K562 (cell line): ENCODE measurements around the gene TOM1L2. TPM values are rescaled to one million over a fixed set of nuclear protein-coding genes. Genes with fewer than 3 reads are reported as not detected.

Experiments
- C11orf30 ChIP-seq: fragments of 450-650 bp; IDR thresholded peaks from 2 replicates; pipeline ENCODE4 v1.6.1; 2016; ENCODE audit warnings: low read depth, mild to moderate bottlenecking
- CEBPB ChIP-seq: fragments of 450-650 bp; IDR thresholded peaks from 2 replicates; pipeline ENCODE4 v1.6.1; 2016; ENCODE audit warnings: missing genetic modification characterization, missing compliant biosample characterization
- E2F6 ChIP-seq, 2 experiments: IDR thresholded peaks; 2 replicates each; pipeline ENCODE4 v1.6.1; 2011; ENCODE audit warnings: borderline replicate concordance in 1 of 2, control low read depth in 1 of 2, low read depth in 1 of 2, low read length in 1 of 2, mild to moderate bottlenecking in 1 of 2, mixed read lengths in 1 of 2, moderate library complexity in 1 of 2; ENCODE audit not compliant: insufficient read depth in 1 of 2, insufficient read length in 1 of 2, poor library complexity in 1 of 2, severe bottlenecking in 1 of 2; ENCODE audit errors: extremely low read depth in 1 of 2
- ELF4 ChIP-seq: fragments of 450-650 bp; formaldehyde crosslinking; IDR thresholded peaks from 2 replicates; pipeline ENCODE4 v1.4.0; 2022; ENCODE audit warnings: missing genetic modification characterization
- ETV5 ChIP-seq: sonication (generic); formaldehyde crosslinking; IDR thresholded peaks from 2 replicates; pipeline ENCODE4 v1.4.0; 2020; ENCODE audit warnings: low read depth, mild to moderate bottlenecking, missing genetic modification reagents
- HMG20B ChIP-seq: fragments of 250-450 bp; sonication (Bioruptor Pico); IDR thresholded peaks from 2 replicates; pipeline ENCODE4 v1.5.0; 2021; ENCODE audit warnings: mild to moderate bottlenecking
- IRF1 ChIP-seq: sonication (generic); formaldehyde crosslinking; IDR thresholded peaks from 2 replicates; pipeline ENCODE4 v1.8.0; 2022; ENCODE audit warnings: missing genetic modification reagents, mild to moderate bottlenecking, borderline replicate concordance
- L3MBTL2 ChIP-seq: fragments of 450-650 bp; IDR thresholded peaks from 2 replicates; pipeline ENCODE4 v1.6.1; 2016; ENCODE audit warnings: mild to moderate bottlenecking, moderate library complexity
- NCOA2 ChIP-seq, 2 experiments: fragments of 450-650 bp; IDR thresholded peaks; 2 replicates each; pipeline ENCODE4 v1.6.1; 2018; ENCODE audit warnings: mild to moderate bottlenecking in 2 of 2, moderate library complexity in 1 of 2; ENCODE audit not compliant: partially characterized antibody in 2 of 2
- NFRKB ChIP-seq: fragments of 450-650 bp; IDR thresholded peaks from 2 replicates; pipeline ENCODE4 v1.6.1; 2016; ENCODE audit warnings: low read depth
- SRSF7 ChIP-seq: fragments of 200-400 bp; formaldehyde crosslinking; optimal IDR thresholded peaks from 2 replicates; pipeline ENCODE3; 2017; ENCODE audit warnings: mild to moderate bottlenecking, low read depth, low read length
- TFE3 ChIP-seq: fragments of 450-650 bp; formaldehyde crosslinking; IDR thresholded peaks from 2 replicates; pipeline ENCODE4 v1.4.0; 2020; ENCODE audit warnings: mild to moderate bottlenecking, mixed read lengths
- TRIM25 ChIP-seq: fragments of 450-650 bp; IDR thresholded peaks from 2 replicates; pipeline ENCODE4 v1.7.0; 2016; ENCODE audit warnings: borderline replicate concordance
- ZKSCAN1 ChIP-seq: fragments of 150-350 bp; IDR thresholded peaks from 2 replicates; pipeline ENCODE4 v1.6.1; 2016; ENCODE audit warnings: low read depth, low read length
- ZNF224 ChIP-seq: sonication (generic); formaldehyde crosslinking; IDR thresholded peaks from 2 replicates; pipeline ENCODE4 v1.8.0; 2022; ENCODE audit warnings: mild to moderate bottlenecking, missing genetic modification reagents
- ZNF592 ChIP-seq: fragments of 450-650 bp; IDR thresholded peaks from 2 replicates; pipeline ENCODE4 v1.6.1; 2017; ENCODE audit warnings: antibody characterized with exemption, mild to moderate bottlenecking
- ZNF764 ChIP-seq: fragments of 250-450 bp; sonication (Bioruptor Pico); IDR thresholded peaks from 2 replicates; pipeline ENCODE4 v1.4.0; 2020; ENCODE audit warnings: low read depth, mild to moderate bottlenecking, moderate library complexity
- ZNF785 ChIP-seq: fragments of 250-450 bp; sonication (Bioruptor Pico); IDR thresholded peaks from 2 replicates; pipeline ENCODE4 v1.4.0; 2020; ENCODE audit warnings: mild to moderate bottlenecking
- polyA plus RNA-seq, 8 experiments: library from polyadenylated mRNA; depleted of rRNA in 4 of 8; stranded (reverse) in 5 of 8; unstranded in 3 of 8; fragments of >200 nt; fragmentation: Nextera tagmentation in 2 of 8; fragmentation: Illumina TruSeq in 1 of 8; extraction: Ambion mirVana in 2 of 8; extraction: Trizol in 1 of 8; gene quantifications; 2 replicates each; pipeline versions ENCODE4 v1.2.1 to v1.2.3, GENCODE V29; 2011 to 2014; ENCODE audit warnings: inconsistent platforms in 1 of 8, missing spikeins in 1 of 8
- total RNA-seq, 7 experiments: library from RNA; depleted of rRNA in 6 of 7; stranded (reverse); fragments of >200 nt in 6 of 7; fragmentation: Illumina TruSeq in 2 of 7; extraction: Trizol in 2 of 7; gene quantifications; 2 replicates each; pipeline versions ENCODE4 v1.2.1 to v1.2.3, GENCODE V29; 2011 to 2021; ENCODE audit warnings: low replicate concordance in 1 of 7

The TOM1L2 gene
- total and polyA plus RNA-seq, 9 of the 15 experiments (the other 6 are each of a cell fraction or from before 2014, with no cell fraction given): 0.07 to 6.0 (median 2.5) TPM

- TF ChIP-seq NFRKB (no peak), ZNF592 (peak; percentile 14; the same call in 1 of the 2 replicates), NCOA2 (IDR thresholded peaks at IDR 0.05; ENCODE audit: partially characterized antibody in 2 of 2) (no peak), ELF4 (no peak), L3MBTL2 (0 out of 2 replicates have a peak, but pooled peaks have one; percentile 12), E2F6 (IDR thresholded peaks at IDR 0.05; ENCODE audit: borderline replicate concordance in 1 of 2, extremely low read depth in 1 of 2, insufficient read depth in 1 of 2, insufficient read length in 1 of 2, low read depth in 1 of 2, low read length in 1 of 2, poor library complexity in 1 of 2, severe bottlenecking in 1 of 2) (peak; percentile 22 to 44), ZNF785 (CRISPR knock-in tag) (no peak), TRIM25 (no peak), CEBPB (tag) (no peak), TFE3 (CRISPR knock-in tag) (no peak; the same call in 1 of the 2 replicates), C11orf30 (no peak), HMG20B (CRISPR knock-in tag) (no peak), ETV5 (no peak), ZKSCAN1 (peak; percentile 81), IRF1 (CRISPR knock-in tag) (no peak), ZNF764 (CRISPR knock-in tag) (no peak), SRSF7 (no peak), ZNF224 (no peak)
Observed at GRCh38 chr17:17849147-17849820, 122.9 kb downstream of the TOM1L2 start (continued).
